Measurements from ENCODE around the gene WLS.

DNA sequence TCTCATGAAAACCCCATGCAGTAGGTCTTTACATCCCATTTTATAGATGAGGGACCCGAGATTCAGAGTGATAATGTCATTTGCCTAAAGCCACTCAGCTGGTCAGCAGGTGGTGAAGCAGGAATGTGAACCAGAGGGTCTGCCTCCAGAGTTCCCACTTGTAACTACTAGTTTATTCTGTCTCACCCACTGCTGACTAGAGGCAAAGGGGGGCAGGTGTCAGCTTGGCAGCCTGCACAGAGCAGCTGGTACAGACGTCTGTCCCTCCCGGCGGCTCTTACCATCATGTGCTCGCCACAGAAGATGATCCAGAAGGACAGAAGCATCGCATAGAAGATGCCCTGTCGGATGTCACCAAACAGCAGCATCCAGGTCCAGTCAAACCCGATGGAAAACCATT is 82.4 kb downstream of the WLS start:
- TF ChIP-seq CTCF (IDR thresholded peaks at IDR 0.05) (no peak), ZFX (IDR thresholded peaks at IDR 0.05; ENCODE audit: borderline replicate concordance) (no peak)

Data from 22Rv1 (cell line).